Measurements from ENCODE around the gene XRCC5. TPM values are rescaled to one million over a fixed set of nuclear protein-coding genes. Genes with fewer than 3 reads are reported as not detected.
A peak's percentile ranks its signal among the peaks of the same experiment; 100 is the strongest.
"Not testable (repeated sequence)": the region's sequence is repeated elsewhere in the genome, so short reads cannot be mapped to it uniquely, and the experiment has no call there.

The XRCC5 gene
- polyA plus RNA-seq, 3 donors = 304 to 384 (median 335) TPM

DNA sequence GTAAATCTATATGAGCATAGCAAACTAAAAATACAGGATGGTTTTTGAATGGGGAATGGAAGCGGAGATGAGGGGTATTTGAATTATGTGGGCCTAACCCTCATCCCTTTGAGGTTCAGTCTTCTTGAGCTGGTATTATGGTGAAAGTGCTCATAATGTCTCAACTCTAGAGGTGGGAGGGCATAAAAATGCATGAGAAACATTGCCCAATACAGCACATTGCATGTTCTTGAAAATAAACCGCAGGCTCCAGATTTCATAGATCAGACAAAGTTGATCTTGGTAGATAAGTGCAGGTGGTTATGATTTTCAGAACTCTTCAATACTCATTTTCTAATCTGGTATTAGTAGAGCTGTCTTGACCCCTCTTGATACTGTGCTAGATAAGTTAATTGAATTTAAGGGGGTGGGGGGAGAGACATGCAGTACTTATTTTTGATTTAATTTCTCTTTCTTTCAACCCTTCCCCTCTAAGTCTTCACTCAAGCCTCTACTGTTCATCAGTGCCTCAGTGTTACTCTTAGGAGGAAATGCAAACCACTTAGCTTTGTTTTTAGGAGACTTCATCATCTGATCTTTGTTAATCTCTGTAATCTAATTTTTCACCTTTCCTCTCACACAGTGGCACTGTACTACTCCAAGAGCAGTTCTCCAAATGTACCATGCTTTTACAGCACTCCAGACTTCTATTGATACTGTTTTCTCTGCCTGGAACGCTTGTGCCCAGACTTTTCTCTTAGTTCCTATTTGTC is 22.2 kb downstream of the XRCC5 start:
- no peak for DNase-seq (ENCODE audit: extremely low read depth in 1 of 11, low read depth in 9 of 11, low spot score in 4 of 11)

DNA sequence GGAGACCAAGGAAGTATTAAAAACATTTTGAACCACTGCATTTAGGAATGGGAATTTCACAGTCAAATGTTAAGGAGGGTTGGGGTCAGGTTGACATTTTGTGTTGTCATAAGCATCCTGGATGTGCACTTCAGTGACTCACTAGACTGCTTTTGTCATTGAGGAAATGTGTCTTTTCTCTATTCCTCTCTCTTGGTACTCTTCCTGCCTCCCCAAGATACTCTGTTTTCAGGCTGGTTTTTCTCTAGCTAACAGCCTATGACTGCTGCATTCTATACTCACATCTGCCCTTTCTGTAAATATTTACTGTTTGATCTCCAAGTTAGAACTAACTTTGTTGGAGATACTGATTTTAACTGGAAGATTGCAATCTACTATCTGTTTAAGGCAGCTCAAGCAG is 23.4 kb downstream of the XRCC5 start:
- no peak for DNase-seq (ENCODE audit: extremely low read depth in 1 of 11, low read depth in 9 of 11, low spot score in 4 of 11)

DNA sequence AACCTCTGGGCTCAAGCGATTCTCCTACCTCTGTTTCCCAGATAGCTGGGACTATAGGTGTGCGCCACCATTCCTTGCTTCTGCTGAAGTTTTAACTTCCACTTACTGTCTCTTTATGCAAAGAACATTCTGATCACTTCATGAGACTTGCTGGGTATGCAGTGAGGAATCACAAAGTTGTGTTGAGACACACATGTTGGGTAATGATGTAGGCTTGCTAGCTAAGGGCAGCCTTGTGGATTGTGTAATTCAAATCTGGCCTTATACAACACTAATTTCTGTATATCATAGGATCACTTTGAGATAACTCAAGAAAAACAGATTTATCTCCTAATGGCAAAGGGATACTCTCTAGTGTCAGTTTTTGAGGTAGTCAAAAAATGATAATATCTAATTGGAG is 24.2 kb downstream of the XRCC5 start:
- DNase-seq (ENCODE audit: extremely low read depth in 1 of 11, low read depth in 9 of 11, low spot score in 4 of 11) = no peak

DNA sequence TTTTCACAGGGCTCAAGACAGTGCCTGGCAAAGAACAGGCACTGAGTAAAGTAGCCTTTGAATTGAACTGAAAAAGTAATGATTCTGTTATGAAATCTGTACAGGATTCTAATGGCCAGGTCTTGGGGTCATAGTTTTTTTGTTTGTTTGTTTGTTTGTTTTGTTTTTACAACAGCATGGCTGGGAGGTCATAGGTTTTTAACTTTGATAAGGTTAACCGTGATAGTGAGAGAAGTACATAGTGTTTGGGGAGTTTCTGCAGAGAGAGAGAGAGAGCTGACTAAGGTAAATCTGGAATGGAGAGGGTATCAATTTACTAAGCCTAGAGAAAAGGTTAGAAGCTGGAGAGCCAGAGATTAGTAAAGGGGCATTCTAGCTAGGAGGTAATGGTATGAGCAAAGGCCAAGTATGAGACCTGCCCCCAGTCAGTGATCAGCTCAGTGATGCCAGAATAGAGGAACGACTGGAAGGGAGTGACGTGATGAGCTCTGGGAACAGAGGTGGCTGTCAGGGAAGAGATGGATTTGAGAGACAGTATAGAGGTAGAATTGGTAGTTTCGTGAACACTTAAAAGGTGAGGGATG is 25.9 kb downstream of the XRCC5 start:
- no peak for DNase-seq (ENCODE audit: extremely low read depth in 1 of 11, low read depth in 9 of 11, low spot score in 4 of 11)

DNA sequence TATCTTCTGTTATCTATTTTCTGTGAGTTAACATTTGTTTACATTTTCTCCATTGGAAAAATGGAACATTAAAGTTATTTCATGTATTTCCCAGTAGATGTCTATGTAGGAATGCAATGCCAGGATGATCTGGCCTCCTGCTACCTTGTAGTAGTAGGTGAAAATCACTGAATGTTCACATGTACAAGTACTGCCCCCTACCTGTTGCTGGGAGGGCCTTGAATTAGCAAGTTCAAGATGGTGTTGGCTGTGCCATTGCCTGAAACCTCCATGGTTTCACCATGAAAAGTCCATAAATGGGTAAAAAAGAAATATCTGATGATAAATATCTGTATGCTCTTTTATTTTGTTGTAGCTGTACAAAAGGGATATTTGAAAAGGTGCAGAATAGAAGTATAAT is 30.7 kb downstream of the XRCC5 start:
- peak in 1 of 11 donors; percentile 8 for DNase-seq (ENCODE audit: extremely low read depth in 1 of 11, low read depth in 9 of 11, low spot score in 4 of 11)

DNA sequence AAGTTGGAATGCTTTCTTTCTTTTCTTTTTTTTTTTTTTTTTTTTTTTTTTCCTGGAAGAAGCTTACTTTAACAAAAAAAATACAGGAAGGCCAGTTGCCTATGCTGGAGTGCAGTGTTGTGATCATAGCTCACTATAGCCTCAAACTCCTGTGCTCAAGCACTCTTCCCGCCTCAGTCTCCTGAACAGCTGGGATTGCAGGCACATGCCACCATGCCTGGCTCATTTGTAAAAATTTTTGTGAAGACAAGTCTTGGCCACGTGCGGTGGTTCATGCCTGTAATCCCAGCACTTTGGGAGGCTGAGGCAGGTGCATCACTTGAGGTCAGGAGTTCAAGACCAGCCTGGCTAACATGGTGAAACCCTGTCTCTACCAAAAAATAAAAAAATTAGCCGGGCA is 32.4 kb downstream of the XRCC5 start:
- DNase-seq (ENCODE audit: extremely low read depth in 1 of 11, low read depth in 9 of 11, low spot score in 4 of 11) = not testable (repeated sequence)

DNA sequence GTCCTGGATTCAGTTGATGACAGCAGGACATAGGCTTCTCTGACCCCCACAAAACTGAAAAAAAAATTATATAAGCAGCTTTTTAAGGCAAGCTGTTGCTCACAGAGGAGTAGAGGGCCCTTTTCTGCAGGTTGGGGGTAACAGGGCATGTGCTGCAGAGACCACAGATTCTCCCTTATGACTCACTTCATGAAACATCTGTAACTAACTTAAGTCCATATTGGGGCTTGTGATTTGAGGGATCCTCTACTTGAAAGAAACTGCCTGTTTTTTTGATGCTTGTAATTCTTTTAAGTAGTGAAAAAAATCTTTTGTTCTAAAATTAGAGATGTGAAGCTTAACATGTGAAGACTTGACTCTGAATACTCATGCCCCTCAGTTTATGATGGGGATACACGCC is 33.4 kb downstream of the XRCC5 start:
- no peak for DNase-seq (ENCODE audit: extremely low read depth in 1 of 11, low read depth in 9 of 11, low spot score in 4 of 11)

DNA sequence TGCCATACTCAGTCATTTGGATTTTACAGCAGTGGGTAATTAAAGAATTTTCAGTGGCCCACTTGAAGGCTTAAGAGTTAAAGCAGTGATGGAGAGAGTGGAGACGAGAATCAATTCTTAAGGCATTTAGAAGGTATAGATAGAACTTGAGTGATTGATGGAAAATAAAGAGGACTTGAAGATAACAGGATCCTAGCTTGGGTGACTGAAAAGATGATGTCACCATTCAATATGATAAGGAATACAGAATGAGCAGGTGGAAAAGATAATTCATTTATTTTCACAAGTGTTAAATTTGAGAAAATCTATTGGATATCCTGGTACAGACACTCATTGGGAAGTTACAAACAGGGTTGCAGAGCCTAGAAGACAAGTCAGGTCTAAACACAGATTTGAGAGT is 35.2 kb downstream of the XRCC5 start:
- no peak for DNase-seq (ENCODE audit: extremely low read depth in 1 of 11, low read depth in 9 of 11, low spot score in 4 of 11)

DNA sequence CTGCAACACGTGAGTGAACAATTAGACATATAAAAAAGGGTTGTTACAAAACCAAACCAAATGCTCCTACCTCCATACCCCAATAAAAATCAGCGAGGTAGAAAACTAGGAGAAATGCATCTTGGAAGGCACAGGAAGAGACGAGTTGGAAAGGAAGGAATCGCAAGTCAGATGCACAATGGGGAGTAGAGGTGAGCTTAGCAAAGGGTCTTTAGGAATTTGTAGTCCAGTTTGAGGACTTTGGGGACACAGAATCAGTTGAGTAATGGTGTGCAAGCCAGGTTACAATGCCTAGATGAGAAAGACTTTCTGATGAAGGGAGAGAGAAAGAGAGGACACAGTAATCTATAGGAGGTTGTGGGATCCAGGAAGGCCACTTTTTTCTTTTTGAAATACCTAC is 35.7 kb downstream of the XRCC5 start:
- no peak for DNase-seq (ENCODE audit: extremely low read depth in 1 of 11, low read depth in 9 of 11, low spot score in 4 of 11)

DNA sequence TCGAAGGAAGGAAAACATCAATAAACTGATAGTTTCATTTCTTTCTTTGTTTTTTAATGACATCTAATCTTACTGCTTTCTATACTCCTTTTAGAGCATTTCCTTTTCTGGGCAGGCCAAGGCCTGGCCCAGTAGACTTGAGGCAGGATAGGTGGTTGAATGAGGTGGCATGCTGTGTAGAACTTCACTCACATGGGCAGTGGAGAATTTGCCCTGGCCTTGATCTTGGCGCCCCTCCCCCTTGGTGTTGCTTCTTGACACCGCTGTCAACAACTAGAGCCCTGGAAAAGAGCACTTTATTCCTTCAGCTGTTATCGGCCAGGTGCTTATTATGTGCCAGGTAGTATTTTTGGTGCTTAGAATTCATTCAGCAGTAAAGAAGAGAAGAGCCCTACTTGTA is 37.4 kb downstream of the XRCC5 start:
- no peak for DNase-seq (ENCODE audit: extremely low read depth in 1 of 11, low read depth in 9 of 11, low spot score in 4 of 11)

DNA sequence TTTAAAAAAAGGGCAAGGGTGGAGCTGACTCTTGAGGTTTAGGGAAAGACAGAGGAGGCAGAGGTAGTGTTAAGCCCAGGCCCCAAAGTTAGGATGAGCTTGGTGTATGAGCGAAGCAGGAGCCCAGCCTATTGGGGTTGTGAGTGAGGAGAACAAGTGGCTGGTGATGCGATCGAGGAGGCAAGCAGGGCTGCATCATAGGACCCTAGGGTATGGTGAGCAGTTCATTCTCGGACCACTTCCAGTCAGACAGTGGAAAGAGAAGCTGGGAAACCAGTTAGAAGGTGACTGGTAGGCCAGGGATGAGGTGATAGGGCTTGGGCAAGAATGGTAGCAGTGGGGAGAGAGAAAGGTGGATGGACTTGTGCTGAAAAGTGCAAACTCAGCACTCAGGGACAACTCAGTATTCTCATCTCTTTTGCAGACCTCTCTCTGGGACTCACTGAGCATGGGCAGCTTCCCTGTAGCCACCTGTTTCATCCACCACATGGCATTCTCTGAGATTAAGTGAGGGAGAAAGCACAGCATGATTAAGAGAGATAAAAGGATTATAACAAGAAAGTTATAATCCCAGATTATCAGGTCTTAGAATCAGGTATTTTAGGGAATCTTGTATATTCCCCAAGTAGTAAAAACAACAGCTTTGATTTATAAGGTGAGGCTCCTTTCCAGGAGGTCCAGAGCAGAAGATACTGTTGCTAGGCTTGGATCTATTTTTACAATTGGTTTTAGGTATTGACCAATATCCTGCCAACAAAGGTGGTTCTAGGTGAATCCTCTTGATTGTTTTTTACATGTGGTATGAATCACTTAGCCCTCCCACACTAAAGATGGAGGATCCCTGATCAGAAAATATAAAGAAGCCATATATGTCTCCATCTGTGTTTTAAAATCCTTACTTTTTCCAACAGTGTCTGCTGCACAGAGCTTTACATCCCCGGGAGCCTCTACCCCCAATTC is 38.3 kb downstream of the XRCC5 start:
- DNase-seq (ENCODE audit: extremely low read depth in 1 of 11, low read depth in 9 of 11, low spot score in 4 of 11) = no peak

DNA sequence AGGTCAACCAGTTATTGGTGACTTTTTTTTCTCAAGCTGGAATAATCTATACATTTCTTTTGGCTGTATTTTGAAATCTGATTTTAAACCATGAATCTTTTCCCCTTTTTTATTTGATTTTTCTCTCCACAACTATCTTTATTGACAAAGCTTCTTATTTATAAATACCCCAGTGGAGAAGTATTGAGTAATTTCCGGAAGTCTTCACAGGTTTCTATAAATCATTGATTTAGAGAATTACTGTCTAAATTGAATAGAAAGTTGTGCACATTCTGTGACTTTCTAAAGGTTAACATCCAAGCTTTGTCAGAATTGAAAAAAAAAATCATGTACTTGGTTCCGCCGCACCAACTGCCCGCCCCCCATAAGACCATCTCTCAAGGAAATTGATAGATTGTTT is 39.8 kb downstream of the XRCC5 start:
- DNase-seq (ENCODE audit: extremely low read depth in 1 of 11, low read depth in 9 of 11, low spot score in 4 of 11) = no peak

DNA sequence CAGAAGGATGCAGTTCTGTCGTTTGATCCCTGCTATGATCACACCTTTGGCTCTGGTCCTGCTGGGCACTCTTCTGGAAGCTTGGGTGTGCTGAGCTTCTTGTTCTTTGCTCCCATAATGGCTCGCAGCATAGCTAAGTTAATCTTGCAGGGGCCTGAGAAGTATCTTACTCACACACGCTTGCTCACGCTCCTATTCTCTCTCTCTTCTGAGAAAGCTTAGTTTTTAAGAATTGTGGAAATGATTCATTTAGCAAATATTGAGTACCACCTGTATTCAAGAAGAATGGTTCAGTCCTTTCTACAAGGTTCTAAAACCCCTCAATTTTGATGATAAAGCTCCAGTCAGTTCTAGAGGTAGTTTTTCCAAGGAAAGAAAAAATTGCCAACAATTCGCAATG is 40.6 kb downstream of the XRCC5 start:
- no peak for DNase-seq (ENCODE audit: extremely low read depth in 1 of 11, low read depth in 9 of 11, low spot score in 4 of 11)

DNA sequence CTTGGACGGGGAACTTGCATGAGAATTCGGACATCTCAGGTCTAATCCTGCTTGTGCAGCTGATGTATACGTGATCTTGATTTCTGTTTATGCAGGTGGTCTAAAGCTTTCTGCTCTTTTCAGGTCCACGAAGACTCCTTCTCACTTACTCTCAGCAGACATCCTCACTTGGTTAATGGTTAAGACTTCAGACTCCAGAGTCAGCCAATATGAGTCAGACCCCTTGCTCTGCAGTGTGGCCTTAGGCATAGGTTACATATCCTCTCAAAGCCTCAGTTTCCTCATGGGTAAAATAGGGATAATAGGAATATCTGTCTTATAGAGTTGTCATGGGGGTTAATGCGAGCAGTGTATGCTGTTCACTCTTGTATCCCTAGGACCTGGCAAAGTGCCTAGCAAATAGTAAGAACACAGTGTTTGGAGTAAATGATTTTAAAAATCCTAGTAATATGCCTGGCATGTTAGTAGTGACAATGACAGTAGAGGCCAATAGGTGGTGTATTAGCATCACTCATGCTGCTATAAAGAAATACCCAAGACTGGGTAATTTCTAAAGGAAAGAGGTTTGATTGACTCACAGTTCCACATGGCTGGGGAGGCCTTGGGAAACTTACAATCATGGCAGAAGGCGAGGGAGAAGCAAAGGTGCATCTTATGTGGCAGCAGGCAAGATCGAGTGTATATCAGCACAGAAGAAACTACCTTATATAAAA is 42.3 kb downstream of the XRCC5 start:
- DNase-seq (ENCODE audit: extremely low read depth in 1 of 11, low read depth in 9 of 11, low spot score in 4 of 11) = no peak

DNA sequence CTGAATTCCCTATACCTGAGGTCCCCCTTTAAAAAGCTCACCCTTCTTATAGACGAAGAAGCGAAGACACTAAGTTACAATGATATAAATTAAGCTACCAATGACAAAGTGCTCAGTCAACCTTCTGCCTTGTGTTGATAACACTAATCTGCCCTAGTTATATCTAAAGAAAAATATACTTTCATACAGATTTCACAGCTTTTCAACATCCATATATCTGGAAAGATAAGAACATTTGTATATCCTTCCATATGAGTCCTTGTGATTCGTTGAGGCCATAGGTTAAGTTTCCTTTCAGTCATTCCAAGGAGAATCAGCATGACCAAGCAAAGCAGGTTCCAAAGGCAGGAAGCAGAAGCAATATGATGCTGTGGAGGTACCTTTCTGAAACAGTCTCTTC is 46.8 kb downstream of the XRCC5 start:
- DNase-seq (ENCODE audit: extremely low read depth in 1 of 11, low read depth in 9 of 11, low spot score in 4 of 11) = no peak

DNA sequence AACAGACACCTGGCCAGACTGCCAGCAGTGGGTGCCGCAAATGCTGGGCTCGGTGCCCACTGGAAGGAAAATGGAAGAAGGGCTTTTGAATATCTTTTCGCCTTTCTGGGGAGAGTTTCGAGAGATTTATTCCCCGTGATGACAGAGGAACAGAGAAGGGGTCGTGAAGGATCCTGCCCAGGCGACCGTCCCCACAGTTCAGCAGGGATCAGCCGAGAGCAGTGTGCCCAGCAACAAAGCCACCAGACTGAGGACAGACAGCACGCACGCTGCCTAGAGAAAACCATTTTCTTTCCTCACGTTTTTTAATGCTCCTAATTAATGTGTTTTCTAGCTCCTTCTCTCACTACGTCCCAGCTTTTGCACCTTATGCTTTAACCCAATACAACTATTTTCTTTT is 47.7 kb downstream of the XRCC5 start:
- DNase-seq (ENCODE audit: extremely low read depth in 1 of 11, low read depth in 9 of 11, low spot score in 4 of 11) = no peak

DNA sequence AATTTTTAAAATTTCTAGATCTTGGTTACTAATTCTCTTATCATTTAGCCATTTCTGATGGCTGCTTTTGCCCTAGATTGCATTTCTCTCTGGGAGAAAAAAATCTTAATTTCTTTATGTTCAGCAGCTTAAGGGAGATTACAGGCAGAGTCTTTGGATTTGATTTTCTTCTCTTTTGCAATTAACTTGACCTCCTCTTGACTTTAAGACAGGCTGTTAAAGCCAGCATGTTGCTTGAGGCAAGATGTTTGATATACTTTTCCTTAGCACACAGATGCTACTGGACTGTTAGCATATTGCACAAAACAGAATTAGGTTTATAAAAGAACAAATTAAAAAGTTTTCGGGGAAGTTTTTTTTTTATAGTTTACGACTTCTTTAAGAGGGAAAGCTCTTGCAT is 50.0 kb downstream of the XRCC5 start:
- no peak for DNase-seq (ENCODE audit: extremely low read depth in 1 of 11, low read depth in 9 of 11, low spot score in 4 of 11)

DNA sequence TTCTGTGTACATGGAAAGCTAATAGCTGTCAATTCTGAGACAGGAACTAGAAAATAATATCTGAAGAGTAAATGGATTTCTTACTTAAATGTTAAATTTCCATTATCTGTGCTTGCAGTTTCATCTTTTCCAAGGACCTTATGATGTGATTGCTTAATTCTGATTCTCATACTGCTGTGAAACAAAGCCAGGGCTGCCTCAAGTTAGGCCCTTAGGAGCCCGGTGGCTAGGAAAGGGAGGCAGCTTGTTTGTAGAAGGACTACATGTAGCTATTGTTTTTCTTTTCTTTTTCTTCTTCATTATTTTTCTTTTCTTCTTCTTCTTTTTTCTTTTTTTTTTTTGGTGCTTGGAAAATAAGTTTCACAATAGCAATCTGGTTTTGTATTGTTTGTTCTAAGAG is 50.5 kb downstream of the XRCC5 start:
- DNase-seq (ENCODE audit: extremely low read depth in 1 of 11, low read depth in 9 of 11, low spot score in 4 of 11) = no peak

DNA sequence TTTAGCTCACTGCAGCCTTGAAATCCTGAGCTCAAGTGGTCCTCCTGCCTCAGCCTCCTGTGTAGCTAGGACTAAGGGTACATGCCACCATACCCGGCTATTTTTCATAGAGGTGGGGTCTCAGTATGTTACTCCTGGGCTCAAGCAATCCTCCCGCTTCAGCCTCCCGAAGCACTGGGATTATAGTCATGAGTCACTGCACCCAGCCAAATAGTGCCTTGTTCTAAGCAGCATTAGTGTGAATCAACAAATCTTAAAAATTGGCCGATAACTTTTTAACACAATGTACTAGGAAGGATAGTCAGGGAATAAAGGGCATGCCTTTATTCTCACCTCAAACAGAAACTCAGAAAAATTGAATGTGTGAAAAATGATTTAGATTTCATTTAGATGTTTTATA is 51.6 kb downstream of the XRCC5 start:
- no peak for DNase-seq (ENCODE audit: extremely low read depth in 1 of 11, low read depth in 9 of 11, low spot score in 4 of 11)
